GM12873 (cell line): Measurements from ENCODE around the gene SMAP2.

Source experiments
- CTCF ChIP-seq: IDR thresholded peaks from 2 replicates; pipeline ENCODE4 v1.5.1; 2012; ENCODE audit warnings: low read depth, mild to moderate bottlenecking, moderate library complexity, low read length, control low read depth; ENCODE audit not compliant: insufficient read depth; ENCODE audit errors: missing control alignments

Gene SMAP2

DNA sequence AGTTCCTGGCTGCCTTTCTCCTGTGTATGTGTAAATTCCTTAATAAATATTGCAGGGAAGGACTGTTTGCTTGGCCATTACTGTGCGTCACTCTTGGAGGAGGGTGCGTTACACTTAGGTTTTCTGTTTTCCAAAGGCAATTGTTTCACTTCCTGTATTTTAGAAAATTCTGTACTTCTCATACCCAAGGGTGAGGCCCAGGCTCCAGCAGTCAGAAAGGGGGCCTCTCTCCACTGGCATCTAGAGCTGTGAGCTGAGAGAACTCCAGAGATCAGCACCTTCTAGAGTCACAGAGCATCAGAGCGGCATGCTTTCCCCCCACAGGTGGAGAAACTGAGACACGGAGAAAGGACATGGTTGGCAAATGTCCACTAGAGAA is 49.7 kb downstream of the SMAP2 start:
- no peak for TF ChIP-seq CTCF

DNA sequence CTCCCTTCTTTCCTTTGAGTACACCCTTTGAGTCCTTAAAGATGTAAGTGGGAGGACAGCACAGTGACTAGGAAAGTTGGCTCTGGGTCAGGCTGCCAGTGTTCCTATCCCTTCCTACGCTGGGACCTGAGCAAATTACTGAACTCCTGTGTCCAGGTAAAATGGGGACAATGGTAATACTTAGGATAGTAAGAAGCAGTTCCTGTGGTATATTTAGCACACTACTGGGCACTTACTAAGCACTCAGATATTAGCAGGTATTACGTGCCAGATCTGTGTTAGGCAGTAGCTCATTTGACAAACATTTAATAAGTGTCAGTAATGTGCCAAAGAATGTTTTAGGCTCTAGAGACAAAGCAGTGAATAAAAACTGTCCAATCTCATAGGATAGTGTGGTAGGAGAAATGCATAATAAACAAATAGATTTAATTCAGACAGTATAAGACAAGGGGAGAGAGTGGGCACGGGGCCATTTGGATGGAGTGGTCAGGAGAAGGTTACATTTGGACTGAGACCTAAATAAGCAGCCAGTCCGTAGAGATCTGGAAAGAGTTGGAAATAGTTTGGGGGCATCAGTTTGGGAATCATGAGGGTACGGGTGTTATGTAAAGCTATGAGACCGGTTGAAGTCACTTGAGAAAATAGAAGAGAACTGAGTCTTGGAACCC is 50.6 kb downstream of the SMAP2 start:
- no peak for TF ChIP-seq CTCF

- TF ChIP-seq CTCF, result no peak
Measured at GRCh38 chr1:40425198-40425597, 51.7 kb downstream of the SMAP2 start.

- TF ChIP-seq CTCF, result no peak
Measured at GRCh38 chr1:40431385-40431784, 57.9 kb downstream of the SMAP2 start.

GRCh38 chr1:40432644-40433390 is 59.3 kb downstream of the SMAP2 start:
- TF ChIP-seq CTCF, result no peak

- no peak for TF ChIP-seq CTCF
Measured at GRCh38 chr1:40435471-40435870, 61.9 kb downstream of the SMAP2 start.

DNA sequence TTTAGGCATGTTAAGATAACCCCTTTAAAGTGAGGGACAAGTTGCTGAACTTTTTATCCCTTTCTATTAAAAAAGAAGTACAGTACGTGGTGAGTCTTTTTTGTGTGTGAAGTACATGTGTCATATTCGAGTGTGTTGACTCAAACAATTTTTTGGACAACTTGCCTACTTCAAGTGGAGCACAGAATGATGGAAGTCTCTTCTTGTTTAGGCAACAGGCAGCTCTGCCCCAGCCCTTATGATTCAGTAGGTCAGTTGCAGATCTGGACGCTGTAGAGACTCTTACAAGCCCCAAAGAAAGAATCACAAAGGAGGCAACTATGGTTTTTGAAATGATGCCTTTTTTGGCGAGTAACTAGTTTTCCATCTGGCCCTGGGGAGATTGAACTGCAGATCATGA is 62.3 kb downstream of the SMAP2 start:
- no peak for TF ChIP-seq CTCF
